ENCODE data around the gene HIC1.

HIC1 gene

DNA sequence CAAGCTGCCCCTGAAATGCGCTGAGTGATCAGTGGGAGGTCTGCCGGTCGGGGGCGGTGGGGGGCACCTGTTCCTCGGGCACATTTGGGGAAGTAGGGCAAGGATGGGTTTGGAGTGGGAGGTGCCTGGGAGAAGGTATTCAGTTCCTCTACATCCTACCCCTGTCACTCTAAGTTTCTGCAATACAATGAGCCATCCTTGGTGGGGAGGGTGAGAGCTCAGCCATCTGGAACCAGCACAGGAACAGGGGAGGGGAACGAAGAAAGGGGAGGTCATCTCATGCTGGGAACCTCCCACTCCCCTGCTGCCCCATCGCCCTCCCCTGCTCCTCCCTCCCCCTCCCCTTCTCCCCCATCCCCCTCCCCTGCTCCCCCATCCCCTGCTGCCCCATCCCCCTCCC is 20.7 kb upstream of the HIC1 start:
- no peaks in the 10 kb centered on the region for H3K36me3 ChIP-seq (ENCODE audit: control insufficient read depth, insufficient read depth, low read length)
- H4K8ac ChIP-seq (ENCODE audit: low read depth, low read length), result no peak overlapping the region
- H2BK120ac ChIP-seq (ENCODE audit: low read depth, low read length), result no peak overlapping the region
- H2AK5ac ChIP-seq (ENCODE audit: low read length), result no peak overlapping the region
- no peak overlapping the region for H3K4me2 ChIP-seq (ENCODE audit: low read length)
- H3K4me1 ChIP-seq (ENCODE audit: control insufficient read depth, low read depth, low read length), result no peaks in the 10 kb centered on the region
- no peaks in the 10 kb centered on the region for H3K27me3 ChIP-seq (ENCODE audit: insufficient read depth, low read length, poor library complexity)
- no peak overlapping the region for H3K27ac ChIP-seq (ENCODE audit: low read depth, low read length)
- no peak overlapping the region for H3K56ac ChIP-seq (ENCODE audit: low read length)
- no CpG with 5 or more reads among the region's 7 CpGs for WGBS (ENCODE audit: extremely low coverage, insufficient coverage, low lambda C conversion rate)
- no peak overlapping the region for H3K18ac ChIP-seq (ENCODE audit: low read length)
- no peak overlapping the region for H3K9ac ChIP-seq (ENCODE audit: low read length)
- no peaks in the 10 kb centered on the region for H3K79me2 ChIP-seq (ENCODE audit: control insufficient read depth, insufficient read depth, low read length)
- no peak overlapping the region for H2BK5ac ChIP-seq (ENCODE audit: low read length)
- no peak overlapping the region for H3K23ac ChIP-seq (ENCODE audit: low read length)
- peak; percentile 37 for DNase-seq
- H3K4me3 ChIP-seq (ENCODE audit: low read length), result no peak overlapping the region
- peaks cover 2% of the 10 kb centered on the region for H3K79me1 ChIP-seq (ENCODE audit: low read length)
- no peak overlapping the region for H4K5ac ChIP-seq (ENCODE audit: low read length)
- H3K4ac ChIP-seq (ENCODE audit: low read depth, low read length), result no peak overlapping the region
- no peak overlapping the region for H2BK15ac ChIP-seq (replicated peaks; ENCODE audit: low read depth)

GRCh38 chr17:2034806-2035540 is 19.9 kb upstream of the HIC1 start:
- no peak overlapping the region for H2AK5ac ChIP-seq (ENCODE audit: low read length)
- H3K23ac ChIP-seq (ENCODE audit: low read length), result no peak overlapping the region
- H4K5ac ChIP-seq (ENCODE audit: low read length), result no peak overlapping the region

DNA sequence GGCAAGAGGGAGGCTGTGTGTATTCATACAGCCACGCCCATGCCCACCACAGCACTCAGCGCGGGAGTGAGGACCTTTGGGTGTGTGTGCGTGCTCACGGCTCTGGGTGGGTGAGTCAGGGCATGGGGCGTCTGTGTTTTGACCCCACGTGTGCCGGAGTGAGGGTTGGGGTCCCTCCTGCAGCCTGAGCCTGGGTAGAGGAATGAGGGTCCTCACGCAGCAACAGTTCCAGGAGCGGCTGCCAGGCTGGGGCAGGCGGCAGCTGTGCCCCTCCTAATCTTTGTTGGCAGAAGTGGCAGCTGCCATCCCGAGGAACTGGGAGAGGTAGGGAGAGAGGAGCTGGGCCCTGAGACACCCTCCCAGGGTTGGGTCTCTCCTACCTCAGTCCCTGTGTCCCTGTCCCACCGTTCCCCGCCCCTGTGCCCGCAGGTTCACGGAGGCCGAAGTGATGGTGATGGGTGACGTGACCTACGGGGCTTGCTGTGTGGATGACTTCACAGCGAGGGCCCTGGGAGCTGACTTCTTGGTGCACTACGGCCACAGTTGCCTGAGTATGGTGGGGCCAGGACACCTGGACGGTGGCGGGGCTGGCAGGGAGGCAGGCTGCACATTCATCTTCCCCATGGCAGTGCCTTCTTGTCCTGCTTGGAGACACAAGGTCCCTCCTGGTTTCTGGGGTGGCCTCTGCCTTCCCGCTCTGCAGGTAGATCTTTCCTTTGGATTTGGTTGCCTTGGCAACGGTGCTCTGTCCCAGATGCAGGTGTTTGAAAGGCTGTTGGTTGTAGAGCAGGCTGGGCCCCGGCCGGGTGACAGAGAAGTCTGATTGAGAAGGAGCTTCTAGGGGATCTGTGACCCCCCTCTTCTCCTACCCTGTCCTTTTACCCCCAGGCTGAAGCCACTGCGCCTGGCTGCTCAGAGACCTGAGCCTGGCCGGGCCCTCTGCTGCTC is 19.1 kb upstream of the HIC1 start:
- H4K8ac ChIP-seq (ENCODE audit: low read depth, low read length), result no peak overlapping the region
- no peak overlapping the region for H3K56ac ChIP-seq (ENCODE audit: low read length)
- H3K79me1 ChIP-seq (ENCODE audit: low read length), result peaks cover 2% of the 10 kb centered on the region
- H2AK5ac ChIP-seq (ENCODE audit: low read length), result no peak overlapping the region
- no peak overlapping the region for H3K9ac ChIP-seq (ENCODE audit: low read length)
- no peaks in the 10 kb centered on the region for H3K27me3 ChIP-seq (ENCODE audit: insufficient read depth, low read length, poor library complexity)
- H3K36me3 ChIP-seq (ENCODE audit: control insufficient read depth, insufficient read depth, low read length), result no peaks in the 10 kb centered on the region
- H3K4me2 ChIP-seq (ENCODE audit: low read length), result no peak overlapping the region
- H2BK15ac ChIP-seq (replicated peaks; ENCODE audit: low read depth), result no peak overlapping the region
- H3K79me2 ChIP-seq (ENCODE audit: control insufficient read depth, insufficient read depth, low read length), result no peaks in the 10 kb centered on the region
- H4K5ac ChIP-seq (ENCODE audit: low read length), result no peak overlapping the region
- no peak overlapping the region for H3K4me3 ChIP-seq (ENCODE audit: low read length)
- DNase-seq, result no peak
- H3K23ac ChIP-seq (ENCODE audit: low read length), result no peak overlapping the region
- no peak overlapping the region for H3K27ac ChIP-seq (ENCODE audit: low read depth, low read length)
- no CpG with 5 or more reads among the region's 29 CpGs for WGBS (ENCODE audit: extremely low coverage, insufficient coverage, low lambda C conversion rate)
- no peaks in the 10 kb centered on the region for H3K4me1 ChIP-seq (ENCODE audit: control insufficient read depth, low read depth, low read length)
- H2BK5ac ChIP-seq (ENCODE audit: low read length), result no peak overlapping the region
- no peak overlapping the region for H2BK120ac ChIP-seq (ENCODE audit: low read depth, low read length)
- H3K18ac ChIP-seq (ENCODE audit: low read length), result no peak overlapping the region
- no peak overlapping the region for H3K4ac ChIP-seq (ENCODE audit: low read depth, low read length)

More at GRCh38 chr17:2034806-2035540, 19.9 kb upstream of the HIC1 start:
- H2BK15ac ChIP-seq (replicated peaks; ENCODE audit: low read depth), result no peak overlapping the region
- H3K79me2 ChIP-seq (ENCODE audit: control insufficient read depth, insufficient read depth, low read length), result no peaks in the 10 kb centered on the region
- H2BK120ac ChIP-seq (ENCODE audit: low read depth, low read length), result no peak overlapping the region
- H3K79me1 ChIP-seq (ENCODE audit: low read length), result peaks cover 2% of the 10 kb centered on the region
- no peak overlapping the region for H3K4me2 ChIP-seq (ENCODE audit: low read length)
- no peak overlapping the region for H4K8ac ChIP-seq (ENCODE audit: low read depth, low read length)
- H2BK5ac ChIP-seq (ENCODE audit: low read length), result no peak overlapping the region
- peak; percentile 13 for DNase-seq
- H3K27ac ChIP-seq (ENCODE audit: low read depth, low read length), result no peak overlapping the region
- H3K18ac ChIP-seq (ENCODE audit: low read length), result no peak overlapping the region
- H3K4ac ChIP-seq (ENCODE audit: low read depth, low read length), result no peak overlapping the region
- no peaks in the 10 kb centered on the region for H3K27me3 ChIP-seq (ENCODE audit: insufficient read depth, low read length, poor library complexity)
- no peak overlapping the region for H3K9ac ChIP-seq (ENCODE audit: low read length)
- H3K4me1 ChIP-seq (ENCODE audit: control insufficient read depth, low read depth, low read length), result no peaks in the 10 kb centered on the region
- H3K4me3 ChIP-seq (ENCODE audit: low read length), result no peak overlapping the region
- H3K36me3 ChIP-seq (ENCODE audit: control insufficient read depth, insufficient read depth, low read length), result no peaks in the 10 kb centered on the region
- WGBS (ENCODE audit: extremely low coverage, insufficient coverage, low lambda C conversion rate), result no CpG with 5 or more reads among the region's 9 CpGs
- no peak overlapping the region for H3K56ac ChIP-seq (ENCODE audit: low read length)

DNA sequence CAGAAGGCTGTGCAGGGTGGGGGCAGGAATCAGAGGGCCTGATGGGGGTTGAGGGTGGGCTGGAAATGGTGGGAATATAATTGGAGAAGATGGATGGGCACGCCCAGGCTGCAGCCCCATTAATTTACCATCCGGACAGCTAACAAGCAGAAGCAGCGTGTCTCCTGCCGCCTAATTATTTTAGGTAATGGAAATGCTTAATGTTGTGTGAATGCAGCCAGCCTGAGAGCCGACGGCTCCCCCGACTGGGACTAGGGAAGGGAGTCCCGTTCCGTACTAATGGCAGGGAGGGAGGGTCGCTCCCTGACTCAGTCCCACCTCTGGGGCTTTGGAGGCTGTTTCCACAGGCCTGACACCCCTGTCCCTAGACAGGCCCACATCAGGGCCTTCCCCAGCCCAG is 17.7 kb upstream of the HIC1 start:
- Histone ChIP-seq H3K79me1 (ENCODE audit: low read length) (no peaks in the 10 kb centered on the region), H3K23ac (ENCODE audit: low read length) (no peak overlapping the region), H2BK15ac (replicated peaks; ENCODE audit: low read depth) (no peak overlapping the region), H3K4me3 (ENCODE audit: low read length) (no peak overlapping the region), H3K4me1 (ENCODE audit: control insufficient read depth, low read depth, low read length) (no peaks in the 10 kb centered on the region), H3K4me2 (ENCODE audit: low read length) (no peak overlapping the region), H3K9ac (ENCODE audit: low read length) (no peak overlapping the region), H2BK5ac (ENCODE audit: low read length) (no peak overlapping the region), H2AK5ac (ENCODE audit: low read length) (no peak overlapping the region), H2BK120ac (ENCODE audit: low read depth, low read length) (no peak overlapping the region), H3K36me3 (ENCODE audit: control insufficient read depth, insufficient read depth, low read length) (no peaks in the 10 kb centered on the region), H4K8ac (ENCODE audit: low read depth, low read length) (no peak overlapping the region), H3K27me3 (ENCODE audit: insufficient read depth, low read length, poor library complexity) (no peaks in the 10 kb centered on the region), H3K18ac (ENCODE audit: low read length) (no peak overlapping the region), H3K56ac (ENCODE audit: low read length) (no peak overlapping the region), H3K27ac (ENCODE audit: low read depth, low read length) (no peak overlapping the region), H3K79me2 (ENCODE audit: control insufficient read depth, insufficient read depth, low read length) (no peaks in the 10 kb centered on the region), H3K4ac (ENCODE audit: low read depth, low read length) (no peak overlapping the region), H4K5ac (ENCODE audit: low read length) (no peak overlapping the region)
- no CpG with 5 or more reads among the region's 10 CpGs for WGBS (ENCODE audit: extremely low coverage, insufficient coverage, low lambda C conversion rate)
- no peak for DNase-seq

DNA sequence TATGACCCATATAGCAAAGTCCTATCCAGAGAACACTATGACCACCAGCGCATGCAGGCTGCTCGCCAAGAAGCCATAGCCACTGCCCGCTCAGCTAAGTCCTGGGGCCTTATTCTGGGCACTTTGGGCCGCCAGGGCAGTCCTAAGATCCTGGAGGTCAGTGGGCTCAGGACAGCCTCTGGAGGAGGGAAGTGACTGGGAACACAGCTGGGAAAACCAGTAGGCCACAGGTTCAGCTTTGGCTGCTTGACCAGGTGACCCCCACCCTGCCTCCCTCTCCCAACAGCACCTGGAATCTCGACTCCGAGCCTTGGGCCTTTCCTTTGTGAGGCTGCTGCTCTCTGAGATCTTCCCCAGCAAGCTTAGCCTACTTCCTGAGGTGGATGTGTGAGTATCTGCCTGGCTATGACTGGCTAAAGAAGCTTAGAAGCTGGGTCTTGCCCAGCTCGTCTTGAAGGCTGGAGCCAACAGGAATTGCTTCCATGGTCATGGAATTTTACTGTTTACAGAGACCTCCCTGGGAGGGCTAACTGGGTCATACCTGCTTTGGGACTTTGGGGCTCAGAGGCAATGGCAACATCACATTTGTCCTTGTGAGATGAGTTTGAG is 14.6 kb upstream of the HIC1 start:
- Histone ChIP-seq H4K5ac (ENCODE audit: low read length) (no peak overlapping the region), H2BK5ac (ENCODE audit: low read length) (no peak overlapping the region), H3K18ac (ENCODE audit: low read length) (no peak overlapping the region), H3K4ac (ENCODE audit: low read depth, low read length) (no peak overlapping the region), H3K4me3 (ENCODE audit: low read length) (no peak overlapping the region), H2BK120ac (ENCODE audit: low read depth, low read length) (no peak overlapping the region), H3K27me3 (ENCODE audit: insufficient read depth, low read length, poor library complexity) (no peaks in the 10 kb centered on the region), H3K79me1 (ENCODE audit: low read length) (peaks cover 2% of the 10 kb centered on the region), H3K56ac (ENCODE audit: low read length) (no peak overlapping the region), H2AK5ac (ENCODE audit: low read length) (no peak overlapping the region), H3K36me3 (ENCODE audit: control insufficient read depth, insufficient read depth, low read length) (no peaks in the 10 kb centered on the region), H3K79me2 (ENCODE audit: control insufficient read depth, insufficient read depth, low read length) (no peaks in the 10 kb centered on the region), H3K9ac (ENCODE audit: low read length) (no peak overlapping the region), H3K4me2 (ENCODE audit: low read length) (no peak overlapping the region), H3K23ac (ENCODE audit: low read length) (no peak overlapping the region), H2BK15ac (replicated peaks; ENCODE audit: low read depth) (no peak overlapping the region), H3K27ac (ENCODE audit: low read depth, low read length) (no peak overlapping the region), H4K8ac (ENCODE audit: low read depth, low read length) (no peak overlapping the region), H3K4me1 (ENCODE audit: control insufficient read depth, low read depth, low read length) (no peaks in the 10 kb centered on the region)
- WGBS (ENCODE audit: extremely low coverage, insufficient coverage, low lambda C conversion rate), result no CpG with 5 or more reads among the region's 7 CpGs
- DNase-seq, result no peak

Measured in mesendoderm (in vitro differentiated cells).